Caco-2 (cell line): ENCODE data around the gene ZBTB16. TPM values are rescaled to one million over a fixed set of nuclear protein-coding genes. Genes with fewer than 3 reads are reported as not detected.

Source experiments
- BruUV-seq: library from RNA; stranded (reverse); fragments of 400-500 nt; replicated peaks from 2 replicates; lab custom pipeline; 2021; lab: Mats Ljungman, UMichigan
- CTCF ChIA-PET: fragments of 300-600 bp; sonication (Branson Sonifier 250); formaldehyde crosslinking; loops from one replicate; lab custom pipeline; 2022; ENCODE audit warnings: antibody characterized with exemption; lab: Charles Lee
- POLR2A ChIA-PET: fragments of 300-600 bp; sonication (Branson Sonifier 250); formaldehyde crosslinking; loops from one replicate; lab custom pipeline; 2022; ENCODE audit warnings: antibody characterized with exemption; lab: Charles Lee
- DNase-seq, 2 experiments: peaks; one replicate each; pipeline versions ENCODE4 v3.0.0 to v3.0.0-alpha.2; 2020 to 2022
- H3K27me3 ChIP-seq: replicated peaks from 2 replicates; pipeline ENCODE4 v1.6.0; 2011; ENCODE audit warnings: low read length; ENCODE audit not compliant: control insufficient read depth, insufficient read depth
- H3K36me3 ChIP-seq: 2 replicates; pipeline ENCODE4 v1.5.1; 2011; ENCODE audit warnings: low read length; ENCODE audit not compliant: control insufficient read depth, insufficient read depth
- H3K4me1 ChIP-seq: fragments of 250-450 bp; sonication (Bioruptor Pico); 2 replicates; pipeline ENCODE4 v1.5.1; 2020; ENCODE audit warnings: mild to moderate bottlenecking
- H3K4me3 ChIP-seq: 2 replicates; pipeline ENCODE4 v1.5.1; 2011; ENCODE audit warnings: low read depth, mild to moderate bottlenecking, control low read depth, low read length
- H3K9me3 ChIP-seq: fragments of 250-450 bp; sonication (Bioruptor Pico); 2 replicates; pipeline ENCODE4 v1.5.1; 2020; ENCODE audit warnings: mild to moderate bottlenecking, moderate library complexity
- H3K27ac Mint-ChIP-seq: one replicate; pipeline ENCODE4 v1.8.0; 2022; ENCODE audit warnings: mixed read lengths; ENCODE audit not compliant: unreplicated experiment
- H3K27me3 Mint-ChIP-seq: one replicate; pipeline ENCODE4 v1.8.0; 2022; ENCODE audit warnings: mixed read lengths; ENCODE audit not compliant: insufficient read depth, unreplicated experiment
- H3K36me3 Mint-ChIP-seq: one replicate; pipeline ENCODE4 v1.8.0; 2022; ENCODE audit warnings: mild to moderate bottlenecking, mixed read lengths; ENCODE audit not compliant: insufficient read depth, unreplicated experiment
- H3K4me1 Mint-ChIP-seq: one replicate; pipeline ENCODE4 v1.8.0; 2022; ENCODE audit warnings: low read depth, mixed read lengths; ENCODE audit not compliant: unreplicated experiment
- H3K4me3 Mint-ChIP-seq: one replicate; pipeline ENCODE4 v1.8.0; 2022; ENCODE audit warnings: mild to moderate bottlenecking, moderate library complexity, mixed read lengths; ENCODE audit not compliant: unreplicated experiment
- H3K9me3 Mint-ChIP-seq: one replicate; pipeline ENCODE4 v1.8.0; 2022; ENCODE audit warnings: mixed read lengths; ENCODE audit not compliant: unreplicated experiment
- CTCF ChIP-seq, 2 experiments: fragments of 200-600 bp in 1 of 2; IDR thresholded peaks; 1 replicate in 1 of 2; 2 replicates in 1 of 2; pipeline versions ENCODE4 v1.5.1 to v1.8.0; 2011 to 2022; ENCODE audit warnings: antibody characterized with exemption in 1 of 2, control low read depth in 1 of 2, inconsistent platforms in 1 of 2, low read depth in 1 of 2, low read length in 1 of 2, mild to moderate bottlenecking in 1 of 2, moderate library complexity in 1 of 2; ENCODE audit not compliant: insufficient read depth in 1 of 2, severe bottlenecking in 1 of 2, unreplicated experiment in 1 of 2
- intact Hi-C: fragments of 100-400 bp; cut with micrococcal nuclease; formaldehyde crosslinking; loops from one replicate; pipeline ENCODE4 v1.10.0; 2022; ENCODE audit not compliant: unreplicated experiment
- total RNA-seq: library from RNA; stranded (reverse); gene quantifications from 2 replicates; pipeline ENCODE4 v1.2.3, GENCODE V29; 2022

Gene ZBTB16
- total RNA-seq, 1 experiment from 2014 or later, result 12.7 TPM

GRCh38 chr11:114070464-114071139 is 11.1 kb downstream of the ZBTB16 start:
- no peak for DNase-seq
- CTCF ChIA-PET, result interaction anchor here (1.2 kb wide), 1 partner anchor 30 kb away, joined by 4 read pairs; no protein-coding TSS in a partner anchor
- Histone ChIP-seq H3K9me3 (no peaks in the 10 kb centered on the region), H3K4me1 (no peaks in the 10 kb centered on the region), H3K4me3 (no peak overlapping the region), H3K36me3 (no peaks in the 10 kb centered on the region), H3K27me3 (no peaks in the 10 kb centered on the region)
- no TSS peak for BruUV-seq
- no peak for TF ChIP-seq CTCF (IDR thresholded peaks at IDR 0.05; ENCODE audit: insufficient read depth in 1 of 2, low read depth in 1 of 2, low read length in 1 of 2, severe bottlenecking in 1 of 2, unreplicated experiment in 1 of 2)
- Mint-ChIP-seq H3K4me1 (peaks cover under 1% of the 10 kb centered on the region), H3K9me3 (no peaks in the 10 kb centered on the region), H3K36me3 (peaks cover 5% of the 10 kb centered on the region), H3K4me3 (no peak overlapping the region), H3K27ac (no peak overlapping the region), H3K27me3 (no peaks in the 10 kb centered on the region)
- intact Hi-C loops, result no loop called here
- POLR2A ChIA-PET, result no interaction called here

GRCh38 chr11:114073007-114073827 is 13.7 kb downstream of the ZBTB16 start:
- CTCF ChIA-PET, result interaction anchor here (0.7 kb wide), 1 partner anchor 13 kb away, joined by 10 read pairs; no protein-coding TSS in a partner anchor
- Mint-ChIP-seq H3K36me3 (peaks cover 11% of the 10 kb centered on the region), H3K4me1 (peaks cover 25% of the 10 kb centered on the region), H3K9me3 (no peaks in the 10 kb centered on the region), H3K27ac (no peak overlapping the region), H3K4me3 (no peak overlapping the region), H3K27me3 (no peaks in the 10 kb centered on the region)
- Histone ChIP-seq H3K4me3 (no peak overlapping the region), H3K27me3 (no peaks in the 10 kb centered on the region), H3K36me3 (no peaks in the 10 kb centered on the region), H3K9me3 (no peaks in the 10 kb centered on the region), H3K4me1 (peaks cover 23% of the 10 kb centered on the region)
- no TSS peak for BruUV-seq
- intact Hi-C loops, result no loop called here
- DNase-seq, result no peak
- no peak for TF ChIP-seq CTCF (IDR thresholded peaks at IDR 0.05; ENCODE audit: insufficient read depth in 1 of 2, low read depth in 1 of 2, low read length in 1 of 2, severe bottlenecking in 1 of 2, unreplicated experiment in 1 of 2)
- POLR2A ChIA-PET, result no interaction called here

GRCh38 chr11:114073828-114074381 is 14.4 kb downstream of the ZBTB16 start:
- H3K9me3 ChIP-seq, result no peaks in the 10 kb centered on the region
- TF ChIP-seq CTCF (IDR thresholded peaks at IDR 0.05; ENCODE audit: insufficient read depth in 1 of 2, low read depth in 1 of 2, low read length in 1 of 2, severe bottlenecking in 1 of 2, unreplicated experiment in 1 of 2), result no peak
- no peaks in the 10 kb centered on the region for H3K27me3 ChIP-seq
- BruUV-seq, result no TSS peak
- no peaks in the 10 kb centered on the region for H3K27me3 Mint-ChIP-seq
- intact Hi-C loops, result no loop called here
- H3K4me3 ChIP-seq, result no peak overlapping the region
- H3K4me1 Mint-ChIP-seq, result peaks cover 32% of the 10 kb centered on the region
- no peaks in the 10 kb centered on the region for H3K9me3 Mint-ChIP-seq
- ChIA-PET CTCF (no interaction called here), POLR2A (no interaction called here)
- peaks cover 11% of the 10 kb centered on the region for H3K36me3 Mint-ChIP-seq
- H3K27ac Mint-ChIP-seq, result no peak overlapping the region
- H3K36me3 ChIP-seq, result no peaks in the 10 kb centered on the region
- H3K4me1 ChIP-seq, result peaks cover 30% of the 10 kb centered on the region
- H3K4me3 Mint-ChIP-seq, result no peak overlapping the region
- DNase-seq, result no peak
